Measurements from ENCODE around the gene MED15.

- no peak for TF ChIP-seq POLR2A (IDR thresholded peaks at IDR 0.05)
- TF ChIP-seq CTCF (IDR thresholded peaks at IDR 0.05) = no peak
Measured at GRCh38 chr22:20578192-20578591, 70.8 kb downstream of the MED15 start.
